Amniotic epithelial cell (primary cell): ENCODE measurements around the gene FMO1.
"Not testable (repeated sequence)": the region's sequence is repeated elsewhere in the genome, so short reads cannot be mapped to it uniquely, and the experiment has no call there.

Source experiments
- DNase-seq: peaks from one replicate; pipeline ENCODE4 v3.0.0-alpha.2; 2010; ENCODE audit warnings: low read depth

FMO1 gene

GRCh38 chr1:171248302-171248701 lies at the start of gene FMO1:
FMO1 (plus strand) TSS chr1:171248494; CDS start chr1:171258088, 9,594 bp downstream.
- DNase-seq: no peak

- DNase-seq: no peak
Measured at GRCh38 chr1:171204296-171204695, 44.0 kb upstream of the FMO1 start.

GRCh38 chr1:171206204-171206977 lies 41.9 kb upstream of the FMO1 start:
- no peak for DNase-seq

- DNase-seq: no peak
Measured at GRCh38 chr1:171206978-171207355, 41.3 kb upstream of the FMO1 start.

- DNase-seq: no peak
Measured at GRCh38 chr1:171207377-171207776, 40.9 kb upstream of the FMO1 start.

- DNase-seq: no peak
Measured at GRCh38 chr1:171210355-171210754, 37.9 kb upstream of the FMO1 start.

GRCh38 chr1:171212607-171213351 lies 35.5 kb upstream of the FMO1 start:
- DNase-seq: no peak

- DNase-seq: no peak
Measured at GRCh38 chr1:171213559-171214454, 34.5 kb upstream of the FMO1 start.

- DNase-seq: no peak
Measured at GRCh38 chr1:171217658-171218443, 30.4 kb upstream of the FMO1 start.

- DNase-seq: no peak
Measured at GRCh38 chr1:171218661-171219060, 29.6 kb upstream of the FMO1 start.

- no peak for DNase-seq
Measured at GRCh38 chr1:171219346-171220080, 28.8 kb upstream of the FMO1 start.

- peak; percentile 83 for DNase-seq
Measured at GRCh38 chr1:171220081-171220420, 28.2 kb upstream of the FMO1 start.

- peak; percentile 18 for DNase-seq
Measured at GRCh38 chr1:171220581-171221054, 27.7 kb upstream of the FMO1 start.

- peak; percentile 28 for DNase-seq
Measured at GRCh38 chr1:171221665-171222591, 26.4 kb upstream of the FMO1 start.

- DNase-seq: no peak
Measured at GRCh38 chr1:171222936-171223335, 25.4 kb upstream of the FMO1 start.

- DNase-seq: not testable (repeated sequence)
Measured at GRCh38 chr1:171224257-171224656, 24.0 kb upstream of the FMO1 start.

- DNase-seq: peak; percentile 64
Measured at GRCh38 chr1:171226747-171227370, 21.4 kb upstream of the FMO1 start.

- no peak for DNase-seq
Measured at GRCh38 chr1:171231326-171231725, 17.0 kb upstream of the FMO1 start.

- no peak for DNase-seq
Measured at GRCh38 chr1:171233183-171233582, 15.1 kb upstream of the FMO1 start.
